ENCODE data around the gene SYT1. TPM values are rescaled to one million over a fixed set of nuclear protein-coding genes. Genes with fewer than 3 reads are reported as not detected.

The SYT1 gene
- total and polyA plus RNA-seq, 2 donors (not counting 3 experiments of a cell fraction or from before 2014, with no cell fraction given), result 3.2 to 15.3 TPM

DNA sequence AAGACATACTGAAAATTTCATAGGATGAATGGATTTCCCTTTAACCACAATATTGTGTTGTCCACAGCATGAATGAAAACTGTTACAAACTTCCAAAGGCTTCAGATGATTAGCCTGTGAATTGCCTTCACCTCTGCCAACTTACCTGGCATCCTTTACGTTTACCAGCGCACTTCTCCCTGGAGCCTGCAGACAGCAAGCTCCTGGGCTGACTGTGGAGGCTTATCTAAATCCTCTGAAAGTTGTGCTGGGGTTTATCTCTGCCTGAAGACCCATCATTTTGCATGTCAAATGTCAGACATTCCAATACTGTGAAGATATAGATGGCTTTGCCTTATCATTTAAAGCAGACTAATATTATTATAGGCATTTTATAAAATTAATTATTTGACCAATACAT is 403.0 kb downstream of the SYT1 start:
- TF ChIP-seq GATA2 (IDR thresholded peaks at IDR 0.05; ENCODE audit: insufficient read depth, insufficient read length, low read depth, low read length) (no peak), FOS (IDR thresholded peaks at IDR 0.05; ENCODE audit: borderline replicate concordance, insufficient read depth, low read length) (no peak), POLR2A (IDR thresholded peaks at IDR 0.05; ENCODE audit: low read depth, low read length) (no peak), POLR2AphosphoS5 (IDR thresholded peaks at IDR 0.05; ENCODE audit: insufficient read depth, low read depth, low read length) (no peak), EZH2 (IDR thresholded peaks at IDR 0.05; ENCODE audit: borderline replicate concordance, low read depth, low read length, severe bottlenecking) (no peak), MYC (IDR thresholded peaks at IDR 0.05; ENCODE audit: low read depth, low read length) (no peak), JUN (IDR thresholded peaks at IDR 0.05; ENCODE audit: borderline replicate concordance, insufficient read depth, insufficient read length, low read depth) (no peak)
- TF ChIP-seq, protein P1, sequence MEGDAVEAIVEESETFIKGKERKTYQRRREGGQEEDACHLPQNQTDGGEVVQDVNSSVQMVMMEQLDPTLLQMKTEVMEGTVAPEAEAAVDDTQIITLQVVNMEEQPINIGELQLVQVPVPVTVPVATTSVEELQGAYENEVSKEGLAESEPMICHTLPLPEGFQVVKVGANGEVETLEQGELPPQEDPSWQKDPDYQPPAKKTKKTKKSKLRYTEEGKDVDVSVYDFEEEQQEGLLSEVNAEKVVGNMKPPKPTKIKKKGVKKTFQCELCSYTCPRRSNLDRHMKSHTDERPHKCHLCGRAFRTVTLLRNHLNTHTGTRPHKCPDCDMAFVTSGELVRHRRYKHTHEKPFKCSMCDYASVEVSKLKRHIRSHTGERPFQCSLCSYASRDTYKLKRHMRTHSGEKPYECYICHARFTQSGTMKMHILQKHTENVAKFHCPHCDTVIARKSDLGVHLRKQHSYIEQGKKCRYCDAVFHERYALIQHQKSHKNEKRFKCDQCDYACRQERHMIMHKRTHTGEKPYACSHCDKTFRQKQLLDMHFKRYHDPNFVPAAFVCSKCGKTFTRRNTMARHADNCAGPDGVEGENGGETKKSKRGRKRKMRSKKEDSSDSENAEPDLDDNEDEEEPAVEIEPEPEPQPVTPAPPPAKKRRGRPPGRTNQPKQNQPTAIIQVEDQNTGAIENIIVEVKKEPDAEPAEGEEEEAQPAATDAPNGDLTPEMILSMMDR (IDR thresholded peaks at IDR 0.05; ENCODE audit: extremely low read depth in 1 of 2, insufficient read depth in 1 of 2, low read depth in 1 of 2, low read length in 2 of 2), result no peak
- TF ChIP-seq, protein P2, sequence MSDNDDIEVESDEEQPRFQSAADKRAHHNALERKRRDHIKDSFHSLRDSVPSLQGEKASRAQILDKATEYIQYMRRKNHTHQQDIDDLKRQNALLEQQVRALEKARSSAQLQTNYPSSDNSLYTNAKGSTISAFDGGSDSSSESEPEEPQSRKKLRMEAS (IDR thresholded peaks at IDR 0.05; ENCODE audit: insufficient read depth, insufficient read length), result no peak
- dilution Hi-C loops (cut with MboI; ENCODE audit: extremely low pct_ligation_motif_present, low sequenced_read_pairs), result no loop called here
- no peaks in the 10 kb centered on the region for H4K20me1 ChIP-seq (replicated peaks; ENCODE audit: control insufficient read depth, extremely low read depth, insufficient read depth, low read length)
- no TSS peak for BruUV-seq (replicated peaks)
- no peaks in the 10 kb centered on the region for H3K36me3 ChIP-seq (ENCODE audit: control insufficient read depth in 2 of 2, extremely low read depth in 1 of 2, insufficient read depth in 2 of 2, low read length in 2 of 2)
- H3K9me1 ChIP-seq (replicated peaks; ENCODE audit: control insufficient read depth, extremely low read depth, insufficient read depth, low read length), result no peaks in the 10 kb centered on the region
- H3K9me3 ChIP-seq (replicated peaks; ENCODE audit: control insufficient read depth, insufficient read depth, low read length), result no peaks in the 10 kb centered on the region
- no peak overlapping the region for H3K27ac ChIP-seq (ENCODE audit: insufficient read depth, low read depth, low read length)
- H3K79me2 ChIP-seq (ENCODE audit: control insufficient read depth, insufficient read depth, low read length), result no peaks in the 10 kb centered on the region
- ChIA-PET POLR2A (interaction anchor here (0.6 kb wide), 1 partner anchor 79 kb away, joined by 5 read pairs; no protein-coding TSS in a partner anchor), CTCF (no interaction called here)
- H3K4me3 ChIP-seq (replicated peaks in 1 of 3; ENCODE audit: insufficient read depth in 1 of 3, low read depth in 1 of 3, low read length in 3 of 3), result no peak overlapping the region
- H3K27me3 ChIP-seq (ENCODE audit: control insufficient read depth in 2 of 2, insufficient read depth in 2 of 2, low read length in 2 of 2), result no peaks in the 10 kb centered on the region
- no peaks in the 10 kb centered on the region for H3K4me1 ChIP-seq (ENCODE audit: control insufficient read depth, extremely low read depth, insufficient read depth, low read length)
- no peak overlapping the region for H2AFZ ChIP-seq (ENCODE audit: low read depth, low read length)
- no peak overlapping the region for H3K4me2 ChIP-seq (ENCODE audit: insufficient read depth, low read length)
- FAIRE-seq (no peak), DNase-seq (ENCODE audit: low read depth, low spot score) (no peak)
- H3K9ac ChIP-seq (replicated peaks; ENCODE audit: extremely low read depth, insufficient read depth, low read length), result no peak overlapping the region
- intact Hi-C loops (cut with micrococcal nuclease), result no loop called here

Measured in endothelial cell of umbilical vein (primary cell).